Neural cell (in vitro differentiated cells): Measurements from ENCODE around the gene MAN1B1.

ENCODE experiments used
- CTCF ChIP-seq: fragments of 450-650 bp; IDR thresholded peaks from 2 replicates; pipeline ENCODE4 v1.5.1; 2014; ENCODE audit warnings: antibody characterized with exemption, mild to moderate bottlenecking, moderate library complexity; ENCODE audit not compliant: poor library complexity, severe bottlenecking
- EP300 ChIP-seq: fragments of 450-650 bp; conservative IDR thresholded peaks from 2 replicates; pipeline ENCODE4 v1.6.1; 2014; ENCODE audit warnings: antibody characterized with exemption, mild to moderate bottlenecking, moderate library complexity; ENCODE audit not compliant: poor library complexity, severe bottlenecking
- EZH2 ChIP-seq: fragments of 200-600, 300-800 bp; shearing (Covaris generic), sonication (generic); IDR thresholded peaks from 2 replicates; pipeline ENCODE4 v1.6.1; 2014; ENCODE audit warnings: antibody characterized with exemption, low read length, borderline replicate concordance, mild to moderate bottlenecking; ENCODE audit not compliant: insufficient read depth, poor library complexity, severe bottlenecking

GRCh38 chr9:137106662-137107250 lies 20.0 kb downstream of the MAN1B1 start:
- no peak for TF ChIP-seq EZH2
- TF ChIP-seq CTCF = no peak
- no peak for TF ChIP-seq EP300
